NAMALWA (cell line): ENCODE results near the gene TRPV4.
"Not testable (repeated sequence)": the region's sequence is repeated elsewhere in the genome, so short reads cannot be mapped to it uniquely, and the experiment has no call there.

Experiments
- DNase-seq: peaks from one replicate; pipeline ENCODE4 v3.0.0-alpha.2; 2015; ENCODE audit warnings: low spot score

Gene TRPV4

GRCh38 chr12:109833307-109834189 is at the start of gene TRPV4:
TRPV4 (minus strand) TSS chr12:109833398; CDS start chr12:109814796, 18,602 bp downstream.
- DNase-seq = no peak

GRCh38 chr12:109881752-109882151 is 48.6 kb upstream of the TRPV4 start:
- no peak for DNase-seq

GRCh38 chr12:109880938-109881337 is 47.7 kb upstream of the TRPV4 start:
- DNase-seq = no peak

- DNase-seq = peak; percentile 89
Observed at GRCh38 chr12:109880043-109880931, 47.1 kb upstream of the TRPV4 start, which contains the start of gene GLTP. GLTP (minus strand) TSS chr12:109880541; CDS start chr12:109880374, 167 bp downstream.

- DNase-seq = peak; percentile 20
Observed at GRCh38 chr12:109879351-109880042, 46.3 kb upstream of the TRPV4 start.

- no peak for DNase-seq
Observed at GRCh38 chr12:109878749-109879148, 45.6 kb upstream of the TRPV4 start.

- DNase-seq = no peak
Observed at GRCh38 chr12:109878247-109878625, 45.0 kb upstream of the TRPV4 start.

GRCh38 chr12:109877504-109878246 is 44.5 kb upstream of the TRPV4 start:
- DNase-seq = no peak

- no peak for DNase-seq
Observed at GRCh38 chr12:109876406-109876805, 43.2 kb upstream of the TRPV4 start.

GRCh38 chr12:109875572-109876131 is 42.5 kb upstream of the TRPV4 start:
- DNase-seq = no peak

GRCh38 chr12:109873653-109874052 is 40.5 kb upstream of the TRPV4 start:
- no peak for DNase-seq

- DNase-seq = no peak
Observed at GRCh38 chr12:109871668-109872314, 38.6 kb upstream of the TRPV4 start.

- DNase-seq = no peak
Observed at GRCh38 chr12:109870648-109871047, 37.5 kb upstream of the TRPV4 start.

GRCh38 chr12:109868182-109869051 is 35.2 kb upstream of the TRPV4 start:
- DNase-seq = no peak

GRCh38 chr12:109864916-109865315 is 31.7 kb upstream of the TRPV4 start:
- no peak for DNase-seq

- DNase-seq = no peak
Observed at GRCh38 chr12:109863847-109864712, 30.9 kb upstream of the TRPV4 start.

GRCh38 chr12:109862491-109862890 is 29.3 kb upstream of the TRPV4 start:
- DNase-seq = not testable (repeated sequence)

- DNase-seq = no peak
Observed at GRCh38 chr12:109861689-109862314, 28.6 kb upstream of the TRPV4 start.
